Chondrocyte (in vitro differentiated cells): ENCODE data around the gene EMC7. TPM values are rescaled to one million over a fixed set of nuclear protein-coding genes. Genes with fewer than 3 reads are reported as not detected.
"Not testable (repeated sequence)": the region's sequence is repeated elsewhere in the genome, so short reads cannot be mapped to it uniquely, and the experiment has no call there.

Source experiments
- DNase-seq: peaks from one replicate; pipeline ENCODE4 v3.0.0; 2021; ENCODE audit warnings: mixed read lengths, low spot score
- H3K27ac Mint-ChIP-seq: one replicate; pipeline ENCODE4 v1.8.0; 2021; ENCODE audit warnings: mild to moderate bottlenecking, moderate library complexity, mixed read lengths; ENCODE audit not compliant: unreplicated experiment
- H3K27me3 Mint-ChIP-seq: 2 replicates; pipeline ENCODE4 v1.8.0; 2021; ENCODE audit warnings: low read depth, mixed read lengths
- H3K36me3 Mint-ChIP-seq: 2 replicates; pipeline ENCODE4 v1.8.0; 2021; ENCODE audit warnings: low read depth, mixed read lengths
- H3K4me1 Mint-ChIP-seq: 2 replicates; pipeline ENCODE4 v1.8.0; 2021; ENCODE audit warnings: low read depth, mild to moderate bottlenecking, mixed read lengths
- H3K4me3 Mint-ChIP-seq: one replicate; pipeline ENCODE4 v1.8.0; 2021; ENCODE audit warnings: mild to moderate bottlenecking, moderate library complexity, mixed read lengths; ENCODE audit not compliant: unreplicated experiment
- H3K9me3 Mint-ChIP-seq: 2 replicates; pipeline ENCODE4 v1.8.0; 2021; ENCODE audit warnings: low read depth, mixed read lengths
- total RNA-seq: library from RNA; stranded (reverse); gene quantifications from 3 replicates; pipeline ENCODE4 v1.2.1, GENCODE V29; 2021
- TF ChIP-seq, protein P1 (sequence below): fragments of 200-600 bp; sonication (generic); IDR thresholded peaks from 2 replicates; pipeline ENCODE4 v1.5.0; 2021; ENCODE audit warnings: antibody characterized with exemption, mild to moderate bottlenecking, moderate library complexity

Gene EMC7
- total RNA-seq, 1 donor from 2014 or later, result 98.7 TPM

DNA sequence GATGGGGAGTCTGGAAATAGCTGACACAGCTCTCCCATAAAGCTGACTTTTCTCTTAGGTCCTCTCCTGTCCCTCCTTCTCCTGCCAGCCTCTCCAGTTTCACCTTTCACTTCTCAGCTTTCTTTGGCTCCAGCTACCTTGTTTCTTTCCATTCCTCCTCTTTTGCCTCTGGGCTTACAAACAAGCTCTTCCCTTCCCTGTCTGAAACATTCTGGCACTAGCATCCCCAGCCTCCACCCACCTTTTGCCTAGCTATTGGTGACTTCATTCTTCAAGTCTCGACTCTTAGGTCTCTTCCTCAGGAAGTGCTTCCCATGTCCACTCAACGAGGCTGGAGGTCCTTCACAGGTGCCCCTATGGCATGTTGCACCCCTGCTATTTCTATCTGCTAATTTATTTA is 42.2 kb downstream of the EMC7 start:
- H3K4me3 Mint-ChIP-seq, result no peak overlapping the region
- no peaks in the 10 kb centered on the region for H3K9me3 Mint-ChIP-seq
- TF ChIP-seq, protein P1, sequence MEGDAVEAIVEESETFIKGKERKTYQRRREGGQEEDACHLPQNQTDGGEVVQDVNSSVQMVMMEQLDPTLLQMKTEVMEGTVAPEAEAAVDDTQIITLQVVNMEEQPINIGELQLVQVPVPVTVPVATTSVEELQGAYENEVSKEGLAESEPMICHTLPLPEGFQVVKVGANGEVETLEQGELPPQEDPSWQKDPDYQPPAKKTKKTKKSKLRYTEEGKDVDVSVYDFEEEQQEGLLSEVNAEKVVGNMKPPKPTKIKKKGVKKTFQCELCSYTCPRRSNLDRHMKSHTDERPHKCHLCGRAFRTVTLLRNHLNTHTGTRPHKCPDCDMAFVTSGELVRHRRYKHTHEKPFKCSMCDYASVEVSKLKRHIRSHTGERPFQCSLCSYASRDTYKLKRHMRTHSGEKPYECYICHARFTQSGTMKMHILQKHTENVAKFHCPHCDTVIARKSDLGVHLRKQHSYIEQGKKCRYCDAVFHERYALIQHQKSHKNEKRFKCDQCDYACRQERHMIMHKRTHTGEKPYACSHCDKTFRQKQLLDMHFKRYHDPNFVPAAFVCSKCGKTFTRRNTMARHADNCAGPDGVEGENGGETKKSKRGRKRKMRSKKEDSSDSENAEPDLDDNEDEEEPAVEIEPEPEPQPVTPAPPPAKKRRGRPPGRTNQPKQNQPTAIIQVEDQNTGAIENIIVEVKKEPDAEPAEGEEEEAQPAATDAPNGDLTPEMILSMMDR, result no peak
- H3K36me3 Mint-ChIP-seq, result no peaks in the 10 kb centered on the region
- no peaks in the 10 kb centered on the region for H3K27me3 Mint-ChIP-seq
- H3K4me1 Mint-ChIP-seq, result peaks cover 31% of the 10 kb centered on the region
- no peak for DNase-seq
- no peak overlapping the region for H3K27ac Mint-ChIP-seq

DNA sequence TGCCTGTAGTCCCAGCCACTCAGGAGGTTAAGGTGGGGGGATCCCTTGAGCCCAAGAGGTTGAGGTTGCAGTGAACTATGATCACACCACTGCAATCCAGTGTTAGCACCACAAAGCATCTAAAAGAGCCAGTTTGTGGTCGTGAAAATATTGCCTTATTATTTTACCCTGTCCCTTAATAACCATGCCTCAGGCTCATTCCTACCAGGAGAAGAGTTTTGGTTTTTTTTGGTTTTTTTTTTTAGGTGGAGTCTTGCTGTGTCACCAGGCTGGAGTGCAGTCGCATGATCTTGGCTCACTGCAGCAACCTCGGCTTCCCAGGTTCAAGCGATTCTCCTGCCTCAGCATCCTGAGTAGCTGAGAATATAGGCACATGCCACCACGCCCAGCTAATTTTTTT is 44.8 kb downstream of the EMC7 start:
- DNase-seq, result no peak
- H3K27me3 Mint-ChIP-seq, result no peaks in the 10 kb centered on the region
- peaks cover 19% of the 10 kb centered on the region for H3K9me3 Mint-ChIP-seq
- H3K4me1 Mint-ChIP-seq, result peaks cover 31% of the 10 kb centered on the region
- H3K27ac Mint-ChIP-seq, result peak overlapping the region; percentile 83
- TF ChIP-seq, protein P1, result no peak
- H3K36me3 Mint-ChIP-seq, result peaks cover 13% of the 10 kb centered on the region
- no peak overlapping the region for H3K4me3 Mint-ChIP-seq

DNA sequence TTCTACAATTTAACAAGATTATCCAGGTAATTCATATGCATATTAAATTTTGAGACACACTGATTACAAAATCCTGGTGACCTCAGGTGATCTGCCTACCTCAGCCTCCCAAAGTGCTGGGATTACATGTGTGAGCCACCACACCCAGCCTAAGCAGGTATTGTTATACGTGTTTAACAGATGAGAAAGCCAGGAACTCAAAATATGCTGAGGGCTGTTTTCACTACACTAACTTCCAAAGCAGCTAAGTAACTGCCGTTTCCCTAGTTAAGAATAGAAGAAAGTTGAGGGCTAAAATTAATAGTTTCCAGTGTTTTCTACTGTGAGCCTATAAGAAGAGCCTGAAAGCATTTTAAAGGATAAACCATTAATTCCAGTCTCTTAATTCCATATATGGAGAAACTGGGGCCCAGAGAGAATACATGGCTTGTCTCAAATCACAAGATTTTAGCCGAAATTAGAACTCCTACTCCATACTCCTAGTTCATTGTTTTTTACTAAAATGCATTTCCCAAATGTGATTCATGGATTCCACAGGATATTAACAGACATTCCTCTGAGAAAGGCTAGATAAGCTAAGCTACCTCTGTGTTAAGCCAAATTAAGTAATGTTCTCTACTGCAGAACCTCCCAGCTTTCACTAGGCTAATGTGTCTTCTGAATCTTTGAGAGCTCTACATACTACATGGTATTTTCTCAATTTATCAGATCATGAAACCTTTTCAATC is 45.6 kb downstream of the EMC7 start:
- TF ChIP-seq, protein P1, result no peak
- Mint-ChIP-seq H3K27me3 (no peaks in the 10 kb centered on the region), H3K4me1 (peaks cover 29% of the 10 kb centered on the region), H3K27ac (peak overlapping the region; percentile 83), H3K4me3 (no peak overlapping the region), H3K9me3 (peaks cover 28% of the 10 kb centered on the region), H3K36me3 (peaks cover 21% of the 10 kb centered on the region)
- DNase-seq, result no peak

DNA sequence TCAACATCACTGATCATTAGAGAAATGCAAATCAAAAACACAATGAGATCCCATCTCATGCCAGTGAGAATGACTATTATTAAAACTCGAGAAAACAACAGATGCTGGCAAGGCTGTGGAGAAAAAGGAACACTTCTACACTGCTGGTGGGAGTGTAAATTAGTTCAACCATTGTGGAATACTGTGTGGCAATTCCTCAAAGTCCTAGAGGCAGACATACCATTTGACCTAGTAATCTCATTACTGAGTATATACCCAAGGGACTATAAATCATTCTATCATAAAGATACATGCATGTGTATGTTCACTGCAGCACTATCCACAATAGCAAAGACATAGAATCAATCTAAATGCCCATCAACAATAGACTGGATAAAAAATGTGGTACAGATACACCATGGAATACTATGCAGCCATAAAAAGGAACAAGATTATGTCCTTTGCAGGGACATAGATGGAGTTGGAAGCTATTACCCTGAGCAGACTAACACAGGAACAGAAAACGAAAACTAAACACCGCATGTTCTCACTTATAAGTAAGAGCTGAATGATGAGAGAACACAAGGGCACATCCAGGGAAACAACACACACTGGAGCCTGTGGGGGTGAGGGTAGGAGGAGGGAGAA is 47.5 kb downstream of the EMC7 start:
- no peaks in the 10 kb centered on the region for H3K27me3 Mint-ChIP-seq
- H3K4me3 Mint-ChIP-seq, result no peak overlapping the region
- peaks cover 34% of the 10 kb centered on the region for H3K36me3 Mint-ChIP-seq
- H3K27ac Mint-ChIP-seq, result no peak overlapping the region
- peaks cover 25% of the 10 kb centered on the region for H3K4me1 Mint-ChIP-seq
- no peak for DNase-seq
- TF ChIP-seq, protein P1, result no peak
- peaks cover 42% of the 10 kb centered on the region for H3K9me3 Mint-ChIP-seq

DNA sequence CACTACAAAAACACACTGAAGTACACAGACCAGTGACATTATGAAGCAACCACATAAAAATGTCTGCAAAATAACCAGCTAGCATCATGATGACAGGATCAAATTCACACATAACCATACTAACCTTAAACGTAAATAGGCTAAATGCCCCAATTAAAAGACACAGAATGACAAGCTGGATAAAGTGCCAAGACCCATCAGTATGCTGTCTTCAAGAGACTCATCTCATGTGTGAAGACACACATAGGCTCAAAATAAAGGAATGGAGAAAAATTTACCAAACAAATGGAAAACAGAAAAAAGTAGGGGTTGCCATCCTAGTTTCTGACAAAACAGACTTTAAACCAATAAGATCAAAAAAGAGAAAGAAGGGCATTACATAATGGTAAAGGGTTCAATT is 51.3 kb downstream of the EMC7 start:
- H3K4me3 Mint-ChIP-seq, DNase-seq, H3K27me3 Mint-ChIP-seq: not testable (repeated sequence)
- Mint-ChIP-seq H3K27ac (peak overlapping the region; percentile 92), H3K36me3 (peaks cover 35% of the 10 kb centered on the region), H3K9me3 (peaks cover 43% of the 10 kb centered on the region), H3K4me1 (peaks cover 37% of the 10 kb centered on the region)

DNA sequence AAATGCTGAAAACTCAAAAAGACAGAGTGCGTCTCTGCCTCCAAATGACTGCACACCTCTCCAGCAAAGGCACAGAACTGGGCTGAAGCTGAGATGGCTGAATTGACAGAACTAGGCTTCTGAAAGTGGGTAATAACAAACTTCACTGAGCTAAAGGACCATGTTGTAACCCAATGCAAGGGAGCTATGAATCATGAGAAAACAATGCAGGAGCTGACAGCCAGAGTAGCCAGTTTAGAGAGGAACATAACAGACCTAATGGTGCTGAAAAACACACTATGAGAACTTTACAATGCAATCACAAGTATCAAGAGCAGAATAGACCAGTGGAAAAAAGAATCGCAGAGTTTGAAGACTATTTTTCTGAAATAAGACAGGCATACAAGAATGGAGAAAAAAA is 52.5 kb downstream of the EMC7 start:
- H3K4me3 Mint-ChIP-seq, result no peak overlapping the region
- TF ChIP-seq, protein P1, result no peak
- H3K9me3 Mint-ChIP-seq, result peaks cover 40% of the 10 kb centered on the region
- no peaks in the 10 kb centered on the region for H3K27me3 Mint-ChIP-seq
- peak overlapping the region; percentile 92 for H3K27ac Mint-ChIP-seq
- DNase-seq, result no peak
- H3K36me3 Mint-ChIP-seq, result peaks cover 35% of the 10 kb centered on the region
- H3K4me1 Mint-ChIP-seq, result peaks cover 39% of the 10 kb centered on the region
